ENCODE measurements around the gene DEDD. TPM values are rescaled to one million over a fixed set of nuclear protein-coding genes. Genes with fewer than 3 reads are reported as not detected.
A peak's percentile ranks its signal among the peaks of the same experiment; 100 is the strongest.

DEDD gene
- total and polyA plus RNA-seq, 2 donors from 2014 or later, result 23.2 to 37.2 TPM

DNA sequence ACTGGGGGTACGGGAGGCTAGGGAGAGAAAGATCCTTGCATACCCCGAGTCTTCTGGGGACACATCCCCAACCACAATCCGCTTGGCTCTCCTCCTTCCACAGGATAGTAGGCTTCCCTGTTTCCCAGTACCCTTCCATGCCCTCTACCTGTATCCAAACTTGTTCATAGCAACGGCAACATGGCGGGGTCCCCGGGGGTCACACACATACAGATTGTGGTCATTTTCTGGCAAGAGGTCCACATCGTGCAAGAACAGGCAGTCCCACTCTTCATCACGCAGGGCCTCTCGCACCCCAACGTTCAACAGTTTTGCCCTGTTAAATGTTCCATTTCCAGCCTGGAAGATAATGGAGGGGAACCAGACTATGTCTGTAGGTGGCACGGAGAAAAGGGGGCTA is 41.2 kb upstream of the DEDD start:
- peak overlapping the region in 1 of 2 donors; percentile 74 for H3K27ac ChIP-seq (ENCODE audit: low read depth in 2 of 2, low read length in 2 of 2)
- intact Hi-C loops (cut with DNase I), result no loop called here
- peaks cover 11 to 62% (median 20%) of the 10 kb centered on the region in 3 donors for H3K36me3 ChIP-seq (ENCODE audit: control insufficient read depth in 2 of 3, insufficient read depth in 3 of 3, low read length in 3 of 3)
- TF ChIP-seq, protein P1, sequence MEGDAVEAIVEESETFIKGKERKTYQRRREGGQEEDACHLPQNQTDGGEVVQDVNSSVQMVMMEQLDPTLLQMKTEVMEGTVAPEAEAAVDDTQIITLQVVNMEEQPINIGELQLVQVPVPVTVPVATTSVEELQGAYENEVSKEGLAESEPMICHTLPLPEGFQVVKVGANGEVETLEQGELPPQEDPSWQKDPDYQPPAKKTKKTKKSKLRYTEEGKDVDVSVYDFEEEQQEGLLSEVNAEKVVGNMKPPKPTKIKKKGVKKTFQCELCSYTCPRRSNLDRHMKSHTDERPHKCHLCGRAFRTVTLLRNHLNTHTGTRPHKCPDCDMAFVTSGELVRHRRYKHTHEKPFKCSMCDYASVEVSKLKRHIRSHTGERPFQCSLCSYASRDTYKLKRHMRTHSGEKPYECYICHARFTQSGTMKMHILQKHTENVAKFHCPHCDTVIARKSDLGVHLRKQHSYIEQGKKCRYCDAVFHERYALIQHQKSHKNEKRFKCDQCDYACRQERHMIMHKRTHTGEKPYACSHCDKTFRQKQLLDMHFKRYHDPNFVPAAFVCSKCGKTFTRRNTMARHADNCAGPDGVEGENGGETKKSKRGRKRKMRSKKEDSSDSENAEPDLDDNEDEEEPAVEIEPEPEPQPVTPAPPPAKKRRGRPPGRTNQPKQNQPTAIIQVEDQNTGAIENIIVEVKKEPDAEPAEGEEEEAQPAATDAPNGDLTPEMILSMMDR (IDR thresholded peaks at IDR 0.05; ENCODE audit: borderline replicate concordance, extremely low read depth, insufficient read depth), result no peak
- H3K4me3 ChIP-seq (ENCODE audit: low read length in 3 of 3), result no peak overlapping the region
- H3K4me1 ChIP-seq (ENCODE audit: control insufficient read depth in 2 of 3, insufficient read depth in 2 of 3, low read depth in 1 of 3, low read length in 3 of 3), result peaks cover 0 to 21% (median 12%) of the 10 kb centered on the region in 3 donors
- H3K27me3 ChIP-seq (ENCODE audit: control insufficient read depth, insufficient read depth, low read length), result no peaks in the 10 kb centered on the region
- H3K9ac ChIP-seq (ENCODE audit: low read length in 3 of 3), result no peak overlapping the region
- FAIRE-seq, result no peak
- H3K9me3 ChIP-seq (ENCODE audit: control insufficient read depth in 2 of 3, insufficient read depth in 1 of 3, low read length in 3 of 3), result no peaks in the 10 kb centered on the region
- DNase-seq, result peak in 1 of 5 donors; percentile 38

- Histone ChIP-seq H3K4me3 (ENCODE audit: low read length in 3 of 3) (no peak overlapping the region), H3K36me3 (ENCODE audit: control insufficient read depth in 2 of 3, insufficient read depth in 3 of 3, low read length in 3 of 3) (peaks cover 11 to 62% (median 20%) of the 10 kb centered on the region in 3 donors), H3K27me3 (ENCODE audit: control insufficient read depth, insufficient read depth, low read length) (no peaks in the 10 kb centered on the region), H3K9ac (ENCODE audit: low read length in 3 of 3) (peak overlapping the region in 2 of 3 donors; percentile 36 to 39), H3K27ac (ENCODE audit: low read depth in 2 of 2, low read length in 2 of 2) (peak overlapping the region; percentile 45 to 74), H3K9me3 (ENCODE audit: control insufficient read depth in 2 of 3, insufficient read depth in 1 of 3, low read length in 3 of 3) (no peaks in the 10 kb centered on the region), H3K4me1 (ENCODE audit: control insufficient read depth in 2 of 3, insufficient read depth in 2 of 3, low read depth in 1 of 3, low read length in 3 of 3) (peaks cover 0 to 20% (median 12%) of the 10 kb centered on the region in 3 donors)
- intact Hi-C loops (cut with DNase I), result no loop called here
- DNase-seq (peak in 1 of 5 donors; percentile 79), FAIRE-seq (no peak)
- TF ChIP-seq, protein P1 (IDR thresholded peaks at IDR 0.05; ENCODE audit: borderline replicate concordance, extremely low read depth, insufficient read depth), result no peak
Observed at GRCh38 chr1:161172776-161173376, 40.4 kb upstream of the DEDD start.

DNA sequence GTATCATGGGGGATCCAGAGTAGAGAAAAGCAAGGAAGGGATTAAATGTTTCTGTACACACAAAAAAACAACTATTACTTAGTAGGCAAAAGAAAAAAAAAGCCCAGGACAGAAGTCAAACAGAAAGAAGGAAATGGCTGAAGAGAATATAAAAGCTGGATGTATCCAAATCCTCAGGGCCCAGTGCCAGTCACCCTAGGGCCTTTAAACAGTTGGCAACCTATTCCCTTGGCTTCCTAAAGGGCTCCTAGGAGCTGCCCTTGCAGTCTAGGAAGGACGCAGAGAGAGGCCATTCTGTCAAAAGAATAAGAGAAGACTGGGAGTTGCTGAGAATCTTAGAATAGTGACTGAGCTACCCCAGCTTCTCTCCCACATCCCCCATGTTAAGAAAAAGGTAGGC is 39.9 kb upstream of the DEDD start:
- FAIRE-seq, result no peak
- intact Hi-C loops (cut with DNase I), result no loop called here
- Histone ChIP-seq H3K36me3 (ENCODE audit: control insufficient read depth in 2 of 3, insufficient read depth in 3 of 3, low read length in 3 of 3) (peaks cover 11 to 62% (median 20%) of the 10 kb centered on the region in 3 donors), H3K9ac (ENCODE audit: low read length in 3 of 3) (no peak overlapping the region), H3K4me1 (ENCODE audit: control insufficient read depth in 2 of 3, insufficient read depth in 2 of 3, low read depth in 1 of 3, low read length in 3 of 3) (peaks cover 0 to 15% (median 12%) of the 10 kb centered on the region in 3 donors), H3K4me3 (ENCODE audit: low read length in 3 of 3) (no peak overlapping the region), H3K27me3 (ENCODE audit: control insufficient read depth, insufficient read depth, low read length) (no peaks in the 10 kb centered on the region), H3K9me3 (ENCODE audit: control insufficient read depth in 2 of 3, insufficient read depth in 1 of 3, low read length in 3 of 3) (no peaks in the 10 kb centered on the region), H3K27ac (ENCODE audit: low read depth in 2 of 2, low read length in 2 of 2) (peak overlapping the region in 1 of 2 donors; percentile 49)
- TF ChIP-seq, protein P1 (IDR thresholded peaks at IDR 0.05; ENCODE audit: borderline replicate concordance, extremely low read depth, insufficient read depth), result no peak
- no peak for DNase-seq
